Fibroblast of lung (primary cell): Measurements from ENCODE around the gene CHAD. TPM values are rescaled to one million over a fixed set of nuclear protein-coding genes. Genes with fewer than 3 reads are reported as not detected.

ENCODE experiments used
- DNase-seq, 2 donors: peaks; one replicate each; pipeline versions ENCODE4 v3.0.0 to v3.0.0-alpha.2; 2010; ENCODE audit warnings: low read depth in 2 of 2
- H2AFZ ChIP-seq: 2 replicates; pipeline ENCODE4 v1.5.1; 2012; ENCODE audit warnings: low read length, control low read depth, inconsistent platforms
- H3K27ac ChIP-seq: 2 replicates; pipeline ENCODE4 v1.5.1; 2011; ENCODE audit warnings: low read length, control low read depth; ENCODE audit not compliant: insufficient read depth
- H3K27me3 ChIP-seq: 2 replicates; pipeline ENCODE4 v1.5.1; 2011; ENCODE audit warnings: mild to moderate bottlenecking, low read length; ENCODE audit not compliant: control insufficient read depth, insufficient read depth
- H3K36me3 ChIP-seq: 2 replicates; pipeline ENCODE4 v1.5.1; 2011; ENCODE audit warnings: low read length; ENCODE audit not compliant: control insufficient read depth, insufficient read depth
- H3K4me1 ChIP-seq: 2 replicates; pipeline ENCODE4 v1.5.1; 2011; ENCODE audit warnings: low read length; ENCODE audit not compliant: control insufficient read depth, insufficient read depth; ENCODE audit errors: extremely low read depth
- H3K4me2 ChIP-seq: 2 replicates; pipeline ENCODE4 v1.5.1; 2011; ENCODE audit warnings: low read length, control low read depth; ENCODE audit not compliant: insufficient read depth; ENCODE audit errors: extremely low read depth
- H3K4me3 ChIP-seq, 4 experiments: fragments of 200-600 bp in 1 of 4; sonication (generic) in 1 of 4; replicated peaks in 1 of 4; 2 replicates each; pipeline ENCODE4 v1.5.1; 2011 to 2016; ENCODE audit warnings: low read length in 4 of 4, low read depth in 3 of 4, mild to moderate bottlenecking in 3 of 4, control low read depth in 2 of 4, inconsistent platforms in 1 of 4, mixed read lengths in 1 of 4; ENCODE audit not compliant: insufficient read depth in 1 of 4; ENCODE audit errors: control extremely low read depth in 1 of 4
- H3K79me2 ChIP-seq: 2 replicates; pipeline ENCODE4 v1.5.1; 2012; ENCODE audit warnings: mild to moderate bottlenecking, low read length, inconsistent platforms; ENCODE audit not compliant: control insufficient read depth, insufficient read depth
- H3K9ac ChIP-seq: 2 replicates; pipeline ENCODE4 v1.5.1; 2011; ENCODE audit warnings: mild to moderate bottlenecking, low read length, control low read depth; ENCODE audit not compliant: insufficient read depth
- H3K9me3 ChIP-seq: 2 replicates; pipeline ENCODE4 v1.5.1; 2012; ENCODE audit warnings: low read depth, low read length; ENCODE audit not compliant: control insufficient read depth, insufficient read depth
- H4K20me1 ChIP-seq: 2 replicates; pipeline ENCODE4 v1.5.1; 2011; ENCODE audit warnings: low read length; ENCODE audit not compliant: control insufficient read depth, insufficient read depth; ENCODE audit errors: extremely low read depth
- EZH2 ChIP-seq: IDR thresholded peaks from 2 replicates; pipeline ENCODE4 v1.5.1; 2012; ENCODE audit warnings: low read length, control low read depth, mild to moderate bottlenecking; ENCODE audit errors: missing control alignments
- polyA plus RNA-seq, 2 donors: library from polyadenylated mRNA; depleted of rRNA in 1 of 2; stranded (reverse) in 1 of 2; unstranded in 1 of 2; fragments of >200 nt; gene quantifications; 2 replicates each; pipeline ENCODE4 v1.2.1, GENCODE V29; 2011 to 2012; ENCODE audit warnings: missing spikeins in 1 of 2
- total RNA-seq: library from RNA; depleted of rRNA; stranded (reverse); fragments of >200 nt; gene quantifications from 2 replicates; pipeline ENCODE4 v1.2.1, GENCODE V29; 2014
- TF ChIP-seq, protein P1 (sequence below), 2 donors: IDR thresholded peaks in 1 of 2; conservative IDR thresholded peaks in 1 of 2; 1 replicate in 1 of 2; 2 replicates in 1 of 2; pipeline ENCODE4 v1.5.1; 2011 to 2012; ENCODE audit warnings: low read length in 2 of 2, control low read depth in 1 of 2, inconsistent platforms in 1 of 2, low read depth in 1 of 2, mild to moderate bottlenecking in 1 of 2

Gene CHAD
- total and polyA plus RNA-seq, 2 donors (not counting 1 experiment from before 2014, with no cell fraction given): not detected

DNA sequence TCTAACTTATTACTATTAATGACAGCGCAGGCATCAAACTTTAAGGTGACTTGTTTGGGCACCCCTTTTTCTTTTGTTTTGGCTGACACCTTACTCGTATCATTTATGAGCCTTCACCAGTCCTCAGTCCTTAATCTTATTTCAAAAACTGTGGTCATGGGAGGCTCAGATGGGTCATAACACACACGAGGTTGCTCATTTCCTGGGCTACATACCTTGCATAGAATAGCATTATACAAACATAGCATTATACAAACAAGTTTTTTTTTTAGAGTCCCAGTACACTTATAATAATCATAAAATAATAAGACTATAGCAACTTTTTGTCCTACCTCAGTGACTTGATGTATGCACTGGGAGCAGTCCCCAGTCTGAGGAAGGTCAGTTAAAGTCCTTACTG lies 53.9 kb downstream of the CHAD start:
- no peaks in the 10 kb centered on the region for H4K20me1 ChIP-seq
- H3K4me2 ChIP-seq: no peak overlapping the region
- no peak overlapping the region for H3K9ac ChIP-seq
- no peaks in the 10 kb centered on the region for H3K36me3 ChIP-seq
- H3K4me3 ChIP-seq: no peak overlapping the region
- no peaks in the 10 kb centered on the region for H3K4me1 ChIP-seq
- TF ChIP-seq EZH2: no peak
- TF ChIP-seq, protein P1, sequence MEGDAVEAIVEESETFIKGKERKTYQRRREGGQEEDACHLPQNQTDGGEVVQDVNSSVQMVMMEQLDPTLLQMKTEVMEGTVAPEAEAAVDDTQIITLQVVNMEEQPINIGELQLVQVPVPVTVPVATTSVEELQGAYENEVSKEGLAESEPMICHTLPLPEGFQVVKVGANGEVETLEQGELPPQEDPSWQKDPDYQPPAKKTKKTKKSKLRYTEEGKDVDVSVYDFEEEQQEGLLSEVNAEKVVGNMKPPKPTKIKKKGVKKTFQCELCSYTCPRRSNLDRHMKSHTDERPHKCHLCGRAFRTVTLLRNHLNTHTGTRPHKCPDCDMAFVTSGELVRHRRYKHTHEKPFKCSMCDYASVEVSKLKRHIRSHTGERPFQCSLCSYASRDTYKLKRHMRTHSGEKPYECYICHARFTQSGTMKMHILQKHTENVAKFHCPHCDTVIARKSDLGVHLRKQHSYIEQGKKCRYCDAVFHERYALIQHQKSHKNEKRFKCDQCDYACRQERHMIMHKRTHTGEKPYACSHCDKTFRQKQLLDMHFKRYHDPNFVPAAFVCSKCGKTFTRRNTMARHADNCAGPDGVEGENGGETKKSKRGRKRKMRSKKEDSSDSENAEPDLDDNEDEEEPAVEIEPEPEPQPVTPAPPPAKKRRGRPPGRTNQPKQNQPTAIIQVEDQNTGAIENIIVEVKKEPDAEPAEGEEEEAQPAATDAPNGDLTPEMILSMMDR (conservative IDR thresholded peaks at IDR 0.05 in 1 of 2, IDR thresholded peaks at IDR 0.05 in 1 of 2; ENCODE audit: low read depth in 1 of 2, low read length in 2 of 2): no peak
- H3K79me2 ChIP-seq: no peaks in the 10 kb centered on the region
- H3K27me3 ChIP-seq: no peaks in the 10 kb centered on the region
- H2AFZ ChIP-seq: no peak overlapping the region
- no peak for DNase-seq
- H3K27ac ChIP-seq: no peak overlapping the region
- no peaks in the 10 kb centered on the region for H3K9me3 ChIP-seq

Other genes starting within 250 kb of the CHAD start
- under 0.01 TPM in 1 of 2 replicates, not detected in the other for gene TMEM92, start 194.4 kb downstream of the CHAD start, total RNA-seq
- 0.05 TPM in 2 replicates for gene TMEM92, start 194.4 kb downstream of the CHAD start, polyA plus RNA-seq
- gene XYLT2, start 122.8 kb downstream of the CHAD start, total RNA-seq: 32.9 and 43.9 TPM in 2 replicates
- 11.3 and 12.7 TPM in 2 replicates for gene XYLT2, start 122.8 kb downstream of the CHAD start, polyA plus RNA-seq
- 43.4 and 53.3 TPM in 2 replicates for gene MRPL27, start 95.7 kb downstream of the CHAD start, total RNA-seq
- 113 and 142 TPM in 2 replicates for gene MRPL27, start 95.7 kb downstream of the CHAD start, polyA plus RNA-seq
- 0.51 and 2.3 TPM in 2 replicates for gene EME1, start 95.7 kb downstream of the CHAD start, total RNA-seq
- gene EME1, start 95.7 kb downstream of the CHAD start, polyA plus RNA-seq: 2.7 and 9.3 TPM in 2 replicates
- 83.2 and 88.7 TPM in 2 replicates for gene LRRC59, start 71.4 kb downstream of the CHAD start, total RNA-seq
- 142 and 167 TPM in 2 replicates for gene LRRC59, start 71.4 kb downstream of the CHAD start, polyA plus RNA-seq
- 21.1 and 23.6 TPM in 2 replicates for gene ACSF2, start 42.7 kb downstream of the CHAD start, total RNA-seq
- 12.9 and 16.5 TPM in 2 replicates for gene ACSF2, start 42.7 kb downstream of the CHAD start, polyA plus RNA-seq
- gene RSAD1, start 10.0 kb upstream of the CHAD start, total RNA-seq: 23.9 and 28.4 TPM in 2 replicates
- gene RSAD1, start 10.0 kb upstream of the CHAD start, polyA plus RNA-seq: 12.5 and 13.8 TPM in 2 replicates
- gene MYCBPAP, start 39.6 kb upstream of the CHAD start, total RNA-seq: 2.3 and 3.0 TPM in 2 replicates
- 0.16 and 0.40 TPM in 2 replicates for gene MYCBPAP, start 39.6 kb upstream of the CHAD start, polyA plus RNA-seq
- under 0.01 TPM in 1 of 2 replicates, not detected in the other for gene EPN3, start 63.9 kb upstream of the CHAD start, total RNA-seq
- not detected in 2 replicates for gene EPN3, start 63.9 kb upstream of the CHAD start, polyA plus RNA-seq
- 68.8 and 119 TPM in 2 replicates for gene SPATA20, start 78.3 kb upstream of the CHAD start, total RNA-seq
- 19.9 and 21.6 TPM in 2 replicates for gene SPATA20, start 78.3 kb upstream of the CHAD start, polyA plus RNA-seq
- gene CACNA1G, start 91.8 kb upstream of the CHAD start, total RNA-seq: 0.26 and 0.99 TPM in 2 replicates
- gene CACNA1G, start 91.8 kb upstream of the CHAD start, polyA plus RNA-seq: 0.08 and 0.09 TPM in 2 replicates
- gene ABCC3, start 166.0 kb upstream of the CHAD start, total RNA-seq: 20.0 and 34.8 TPM in 2 replicates
- gene ABCC3, start 166.0 kb upstream of the CHAD start, polyA plus RNA-seq: 11.5 and 11.9 TPM in 2 replicates
- 34.4 and 34.5 TPM in 2 replicates for gene ANKRD40, start 239.0 kb upstream of the CHAD start, total RNA-seq
- gene ANKRD40, start 239.0 kb upstream of the CHAD start, polyA plus RNA-seq: 59.9 and 65.9 TPM in 2 replicates